H1 (cell line): ENCODE measurements around the gene GID8. TPM values are rescaled to one million over a fixed set of nuclear protein-coding genes. Genes with fewer than 3 reads are reported as not detected.

Experiments used
- CTCF ChIA-PET: fragments of 300-600 bp; sonication (Branson Sonifier 250); formaldehyde crosslinking; loops from one replicate; lab custom pipeline; 2021; ENCODE audit not compliant: partially characterized antibody; lab: Charles Lee
- POLR2A ChIA-PET: fragments of 300-600 bp; sonication (Branson Sonifier 250); formaldehyde crosslinking; loops from one replicate; lab custom pipeline; 2021; ENCODE audit warnings: inconsistent platforms; ENCODE audit not compliant: partially characterized antibody; lab: Charles Lee
- DNase-seq, 2 experiments: peaks; one replicate each; pipeline versions ENCODE4 v3.0.0 to v3.0.0-alpha.2; 2010 to 2022; ENCODE audit warnings: low spot score in 2 of 2, low read depth in 1 of 2, mixed read lengths in 1 of 2
- FAIRE-seq: peaks from 2 replicates; lab custom pipeline; 2011; peaks lifted over from hg19 to GRCh38; lab: Jason Lieb, UNC
- H2AFZ ChIP-seq: 2 replicates; pipeline ENCODE4 v1.8.1; 2012; ENCODE audit warnings: low read length, inconsistent platforms
- H2AK5ac ChIP-seq: 2 replicates; pipeline ENCODE4 v1.6.1; 2013; ENCODE audit warnings: low read depth, low read length
- H2BK120ac ChIP-seq: replicated peaks from 2 replicates; pipeline ENCODE3; 2013; ENCODE audit warnings: low read depth, low read length, inconsistent platforms
- H2BK12ac ChIP-seq: 2 replicates; pipeline ENCODE4 v1.6.1; 2013; ENCODE audit warnings: low read depth, low read length
- H2BK15ac ChIP-seq: 2 replicates; pipeline ENCODE4 v1.6.1; 2013; ENCODE audit warnings: low read length
- H2BK20ac ChIP-seq: 2 replicates; pipeline ENCODE4 v1.6.1; 2013; ENCODE audit warnings: low read length
- H2BK5ac ChIP-seq: 2 replicates; pipeline ENCODE4 v1.6.1; 2013; ENCODE audit warnings: low read depth, low read length
- H3K14ac ChIP-seq: 2 replicates; pipeline ENCODE4 v1.6.1; 2013; ENCODE audit warnings: inconsistent platforms; ENCODE audit not compliant: insufficient read length
- H3K18ac ChIP-seq: 2 replicates; pipeline ENCODE4 v1.6.1; 2013; ENCODE audit warnings: low read length; ENCODE audit errors: extremely low read depth
- H3K23ac ChIP-seq: 2 replicates; pipeline ENCODE4 v1.6.1; 2013; ENCODE audit warnings: inconsistent platforms; ENCODE audit not compliant: insufficient read length
- H3K23me2 ChIP-seq: 2 replicates; pipeline ENCODE4 v1.6.1; 2013; ENCODE audit warnings: low read depth, low read length
- H3K27ac ChIP-seq: 2 replicates; pipeline ENCODE4 v1.6.1; 2011; ENCODE audit warnings: low read depth, low read length, inconsistent platforms
- H3K27me3 ChIP-seq, 4 experiments: replicated peaks in 1 of 4; 1 replicate in 1 of 4; 2 replicates in 3 of 4; pipeline versions ENCODE4 v1.6.1 to v1.8.1; 2011 to 2013; ENCODE audit warnings: low read length in 3 of 4, mild to moderate bottlenecking in 3 of 4, inconsistent platforms in 2 of 4, mixed read lengths in 2 of 4, moderate library complexity in 1 of 4; ENCODE audit not compliant: control insufficient read depth in 3 of 4, insufficient read depth in 3 of 4; ENCODE audit errors: extremely low read depth in 1 of 4
- H3K36me3 ChIP-seq, 4 experiments: 2 replicates each; pipeline versions ENCODE4 v1.6.1 to v1.8.1; 2011 to 2013; ENCODE audit warnings: mild to moderate bottlenecking in 4 of 4, low read length in 3 of 4, moderate library complexity in 2 of 4, control low read depth in 1 of 4, inconsistent platforms in 1 of 4; ENCODE audit not compliant: insufficient read depth in 4 of 4, control insufficient read depth in 2 of 4
- H3K4ac ChIP-seq: replicated peaks from 2 replicates; pipeline ENCODE3; 2013; ENCODE audit warnings: low read length, low read depth, mixed read lengths, inconsistent platforms; ENCODE audit not compliant: insufficient read length
- H3K4me1 ChIP-seq, 4 experiments: replicated peaks in 1 of 4; 1 replicate in 1 of 4; 2 replicates in 3 of 4; pipeline versions ENCODE4 v1.6.1 to v1.8.1; 2011 to 2013; ENCODE audit warnings: low read length in 3 of 4, inconsistent platforms in 2 of 4, mixed read lengths in 1 of 4; ENCODE audit not compliant: insufficient read depth in 4 of 4, control insufficient read depth in 3 of 4
- H3K4me2 ChIP-seq, 2 experiments: 2 replicates each; pipeline versions ENCODE4 v1.6.1 to v1.8.1; 2011 to 2013; ENCODE audit warnings: low read depth in 2 of 2, low read length in 2 of 2, control low read depth in 1 of 2, inconsistent platforms in 1 of 2, mild to moderate bottlenecking in 1 of 2; ENCODE audit not compliant: insufficient read depth in 1 of 2
- H3K4me3 ChIP-seq, 4 experiments: fragments of 200-600, 300-600 bp in 1 of 4; sonication (generic), shearing (Covaris generic), sonication (Bioruptor Twin) in 1 of 4; 2 replicates each; pipeline versions ENCODE4 v1.5.1 to v1.8.1; 2011 to 2016; ENCODE audit warnings: low read length in 4 of 4, low read depth in 3 of 4, control low read depth in 2 of 4, inconsistent platforms in 2 of 4, mild to moderate bottlenecking in 2 of 4, mixed read lengths in 1 of 4, moderate library complexity in 1 of 4; ENCODE audit not compliant: insufficient read depth in 2 of 4; ENCODE audit errors: extremely low read depth in 1 of 4
- H3K56ac ChIP-seq: replicated peaks from 2 replicates; pipeline ENCODE3; 2013; ENCODE audit warnings: low read depth, mild to moderate bottlenecking, mixed read lengths, low read length, inconsistent platforms; ENCODE audit not compliant: insufficient read length
- H3K79me1 ChIP-seq: 2 replicates; pipeline ENCODE4 v1.6.1; 2013; ENCODE audit warnings: low read depth, low read length, control low read depth
- H3K79me2 ChIP-seq, 2 experiments: 2 replicates each; pipeline versions ENCODE4 v1.6.1 to v1.8.1; 2012 to 2013; ENCODE audit warnings: low read length in 2 of 2, mild to moderate bottlenecking in 2 of 2, inconsistent platforms in 1 of 2; ENCODE audit not compliant: insufficient read depth in 2 of 2, control insufficient read depth in 1 of 2
- H3K9ac ChIP-seq, 4 experiments: replicated peaks in 1 of 4; 1 replicate in 1 of 4; 2 replicates in 3 of 4; pipeline versions ENCODE4 v1.6.1 to v1.8.1; 2011 to 2013; ENCODE audit warnings: low read depth in 3 of 4, low read length in 3 of 4, control low read depth in 2 of 4, mild to moderate bottlenecking in 2 of 4, moderate library complexity in 2 of 4, inconsistent platforms in 1 of 4; ENCODE audit errors: extremely low read depth in 1 of 4
- H3K9me3 ChIP-seq, 2 experiments: 2 replicates each; pipeline versions ENCODE4 v1.6.1 to v1.8.1; 2012 to 2013; ENCODE audit warnings: mild to moderate bottlenecking in 2 of 2, moderate library complexity in 2 of 2, control low read depth in 1 of 2, inconsistent platforms in 1 of 2, low read depth in 1 of 2, low read length in 1 of 2, mixed read lengths in 1 of 2; ENCODE audit not compliant: insufficient read depth in 2 of 2
- H4K20me1 ChIP-seq, 2 experiments: replicated peaks in 1 of 2; 2 replicates each; pipeline versions ENCODE3 to v1.8.1; 2011 to 2013; ENCODE audit warnings: inconsistent platforms in 2 of 2, low read length in 2 of 2, mild to moderate bottlenecking in 1 of 2; ENCODE audit not compliant: insufficient read depth in 2 of 2, control insufficient read depth in 1 of 2
- H4K5ac ChIP-seq: 2 replicates; pipeline ENCODE4 v1.6.1; 2013; ENCODE audit warnings: low read length, low read depth, mixed read lengths, inconsistent platforms; ENCODE audit not compliant: insufficient read length
- H4K8ac ChIP-seq: 2 replicates; pipeline ENCODE4 v1.8.0; 2013; ENCODE audit warnings: mild to moderate bottlenecking, moderate library complexity, low read length, inconsistent platforms; ENCODE audit not compliant: insufficient read depth; ENCODE audit errors: extremely low read depth
- H4K91ac ChIP-seq: replicated peaks from 2 replicates; pipeline ENCODE3; 2013; ENCODE audit warnings: low read length, mixed read lengths, inconsistent platforms; ENCODE audit not compliant: insufficient read length
- BCL11A ChIP-seq, 2 experiments: IDR thresholded peaks; one replicate each; pipeline ENCODE4 v1.6.1; 2011; ENCODE audit warnings: low read depth in 2 of 2, low read length in 2 of 2, mild to moderate bottlenecking in 2 of 2
- CREB1 ChIP-seq: IDR thresholded peaks from 2 replicates; pipeline ENCODE4 v1.6.1; 2012; ENCODE audit warnings: inconsistent platforms
- EP300 ChIP-seq, 2 experiments: IDR thresholded peaks; 1 replicate in 1 of 2; 2 replicates in 1 of 2; pipeline ENCODE4 v1.6.1; 2011 to 2012; ENCODE audit warnings: low read depth in 2 of 2, low read length in 2 of 2, mild to moderate bottlenecking in 2 of 2, borderline replicate concordance in 1 of 2, inconsistent platforms in 1 of 2, moderate library complexity in 1 of 2
- GTF2F1 ChIP-seq: IDR thresholded peaks from 2 replicates; pipeline ENCODE4 v1.6.1; 2012; ENCODE audit warnings: low read depth, low read length, improper control_type of control experiment, borderline replicate concordance
- HDAC2 ChIP-seq, 2 experiments: fragments of 300-600 bp in 1 of 2; sonication (generic) in 1 of 2; IDR thresholded peaks; 2 replicates each; pipeline ENCODE4 v1.6.1; 2011 to 2012; ENCODE audit warnings: low read depth in 2 of 2, low read length in 2 of 2, mild to moderate bottlenecking in 2 of 2, moderate library complexity in 2 of 2, borderline replicate concordance in 1 of 2, inconsistent platforms in 1 of 2
- KDM5A ChIP-seq: fragments of 200-600 bp; IDR thresholded peaks from 2 replicates; pipeline ENCODE4 v1.7.1; 2012; ENCODE audit warnings: mild to moderate bottlenecking, low read length, inconsistent platforms, mixed read lengths
- NANOG ChIP-seq: IDR thresholded peaks from 2 replicates; pipeline ENCODE4 v1.6.1; 2011; ENCODE audit warnings: low read length, low read depth, mild to moderate bottlenecking, inconsistent platforms; ENCODE audit not compliant: insufficient read depth, poor library complexity, severe bottlenecking
- RBBP5 ChIP-seq: IDR thresholded peaks from 2 replicates; pipeline ENCODE4 v1.7.1; 2012; ENCODE audit warnings: low read depth, mild to moderate bottlenecking, inconsistent platforms, low read length, moderate library complexity, borderline replicate concordance
- SP4 ChIP-seq: IDR thresholded peaks from 2 replicates; pipeline ENCODE4 v1.6.1; 2012; ENCODE audit warnings: low read length, inconsistent platforms
- SRF ChIP-seq: IDR thresholded peaks from 2 replicates; pipeline ENCODE4 v1.6.1; 2011; ENCODE audit warnings: mild to moderate bottlenecking, low read depth, low read length, moderate library complexity
- YY1 ChIP-seq: IDR thresholded peaks from 2 replicates; pipeline ENCODE4 v1.6.1; 2011; ENCODE audit warnings: low read depth, mild to moderate bottlenecking, low read length
- WGBS, 2 experiments: shearing (Covaris generic) in 1 of 2; methylation state at CpG; one replicate each; pipeline versions ENCODE4 v1.1.6 to v1.1.7; 2013 to 2015; ENCODE audit warnings: low lambda C conversion rate in 2 of 2, mixed read lengths in 2 of 2, inconsistent platforms in 1 of 2, low coverage in 1 of 2, missing lambda C conversion rate in 1 of 2; ENCODE audit not compliant: insufficient replicate concordance in 2 of 2, insufficient coverage in 1 of 2, insufficient read length in 1 of 2; ENCODE audit errors: extremely low coverage in 1 of 2, missing lambda C conversion rate in 1 of 2; 5-methylcytosine and 5-hydroxymethylcytosine counted together
- polyA plus RNA-seq, 7 experiments: library from polyadenylated mRNA; depleted of rRNA in 3 of 7; stranded (reverse) in 5 of 7; unstranded in 2 of 7; fragments of >200 nt in 5 of 7; fragments of 200-250 nt in 2 of 7; gene quantifications; 1 replicate in 5 of 7; 2 replicates in 1 of 7; 4 replicates in 1 of 7; pipeline versions ENCODE4 v1.2.1 to v1.2.3, GENCODE V29; 2011 to 2013; ENCODE audit warnings: missing spikeins in 2 of 7, mixed read lengths in 2 of 7
- total RNA-seq: library from RNA; stranded (reverse); fragmentation: NEBNext Ultra II Directional; extraction: Animal tissue kit (Norgen Biotek cat#: 25700); gene quantifications from 2 replicates; pipeline ENCODE4 v1.2.1, GENCODE V29; 2021
- TF ChIP-seq, protein P1 (sequence below): IDR thresholded peaks from 2 replicates; pipeline ENCODE4 v1.6.1; 2012; ENCODE audit warnings: inconsistent platforms
- TF ChIP-seq, protein P2 (sequence below): IDR thresholded peaks from 2 replicates; pipeline ENCODE4 v1.6.1; 2011; ENCODE audit warnings: low read depth, mild to moderate bottlenecking, low read length; ENCODE audit not compliant: insufficient read depth

GID8 gene
- total and polyA plus RNA-seq, 2 of the 8 experiments (the other 6 are each of a cell fraction or from before 2014, with no cell fraction given), result 39.7 to 72.9 TPM

DNA sequence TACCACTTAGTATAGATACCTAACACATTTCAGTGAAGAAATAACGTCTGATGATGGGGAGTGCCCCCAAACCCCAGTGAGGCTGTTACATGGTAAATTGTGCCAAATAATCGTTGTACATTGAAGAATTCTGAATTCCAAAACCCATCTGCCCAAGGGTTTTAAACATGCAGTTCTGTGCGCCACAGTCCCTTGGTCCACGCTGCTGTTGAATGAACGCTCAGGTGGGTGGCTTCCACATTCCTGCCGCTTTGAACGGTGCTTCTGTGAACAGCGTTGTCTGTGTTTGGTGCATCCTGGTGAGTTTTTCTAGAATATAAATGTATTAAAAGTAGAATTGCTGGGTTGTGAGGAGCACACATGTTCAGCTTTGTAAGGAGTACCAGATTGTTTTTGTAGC is 2.9 kb downstream of the GID8 start:
- WGBS, 2 experiments, result 83% methylated on average over 8 of the region's 8 CpGs; no CpG with 5 or more reads in 1 of the 2 experiments
- no peak overlapping the region for H3K4me2 ChIP-seq

More for the DNA sequence above, 2.9 kb downstream of the GID8 start:
- no peak for TF ChIP-seq RBBP5
- TF ChIP-seq EP300 (IDR thresholded peaks at IDR 0.05; ENCODE audit: borderline replicate concordance in 1 of 2, low read depth in 2 of 2, low read length in 2 of 2), result no peak
- no peak for TF ChIP-seq KDM5A
- no peak for TF ChIP-seq NANOG
- no peak for TF ChIP-seq SP4
- no peak for TF ChIP-seq YY1
- TF ChIP-seq HDAC2 (IDR thresholded peaks at IDR 0.05; ENCODE audit: borderline replicate concordance in 1 of 2, low read depth in 2 of 2, low read length in 2 of 2), result no peak
- TF ChIP-seq, protein P1, sequence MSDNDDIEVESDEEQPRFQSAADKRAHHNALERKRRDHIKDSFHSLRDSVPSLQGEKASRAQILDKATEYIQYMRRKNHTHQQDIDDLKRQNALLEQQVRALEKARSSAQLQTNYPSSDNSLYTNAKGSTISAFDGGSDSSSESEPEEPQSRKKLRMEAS, result no peak
- TF ChIP-seq, protein P2, sequence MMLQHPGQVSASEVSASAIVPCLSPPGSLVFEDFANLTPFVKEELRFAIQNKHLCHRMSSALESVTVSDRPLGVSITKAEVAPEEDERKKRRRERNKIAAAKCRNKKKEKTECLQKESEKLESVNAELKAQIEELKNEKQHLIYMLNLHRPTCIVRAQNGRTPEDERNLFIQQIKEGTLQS, result no peak
- TF ChIP-seq CREB1, result no peak
- TF ChIP-seq GTF2F1, result no peak
- TF ChIP-seq SRF, result no peak
- no peak for TF ChIP-seq BCL11A (IDR thresholded peaks at IDR 0.05; ENCODE audit: low read depth in 2 of 2, low read length in 2 of 2)
- H3K27me3 ChIP-seq, result no peaks in the 10 kb centered on the region
- ChIA-PET CTCF (interaction anchor here (0.9 to 1.3 kb wide), 2 partner anchors 12 to 30 kb away, joined by 3 read pairs; partner anchors contain the start of gene SLC17A9), POLR2A (interaction anchor here (19.4 kb wide), 1 partner anchor 21 kb away, joined by 363 read pairs; the partner anchor contains the start of gene DIDO1)
- no peak overlapping the region for H3K23ac ChIP-seq
- H3K9me3 ChIP-seq, result no peaks in the 10 kb centered on the region
- H3K56ac ChIP-seq, result no peak overlapping the region
- FAIRE-seq, result no peak
- H3K9ac ChIP-seq, result no peak overlapping the region
- no peak overlapping the region for H4K8ac ChIP-seq
- H3K27ac ChIP-seq, result no peak overlapping the region
- H2BK5ac ChIP-seq, result no peak overlapping the region
- peaks cover 26 to 42% (median 32%) of the 10 kb centered on the region in 4 experiments for H3K36me3 ChIP-seq
- H2BK15ac ChIP-seq, result no peak overlapping the region
- no peak overlapping the region for H2AK5ac ChIP-seq
- H3K18ac ChIP-seq, result no peak overlapping the region
- peaks cover 44 to 76% of the 10 kb centered on the region in 2 experiments for H3K79me2 ChIP-seq
- 0 out of 2 replicates have a peak overlapping the region, but pooled peaks have one; percentile 13 for H2BK12ac ChIP-seq
- peaks cover 11% of the 10 kb centered on the region; the same call in 1 of the 2 replicates for H3K23me2 ChIP-seq
- H4K20me1 ChIP-seq, result peaks cover 15 to 20% of the 10 kb centered on the region in 2 experiments
- H3K4me1 ChIP-seq, result peaks cover 0 to 9% (median 2%) of the 10 kb centered on the region in 4 experiments; a peak in 4 of 7 replicates
- H3K14ac ChIP-seq, result no peak overlapping the region
- H3K4me3 ChIP-seq, result no peak overlapping the region
- H2AFZ ChIP-seq, result no peak overlapping the region
- H3K4ac ChIP-seq, result no peak overlapping the region
- H2BK120ac ChIP-seq, result no peak overlapping the region
- DNase-seq, result no peak
- H2BK20ac ChIP-seq, result no peak overlapping the region
- no peak overlapping the region for H4K5ac ChIP-seq
- H4K91ac ChIP-seq, result no peak overlapping the region
- peaks cover 3% of the 10 kb centered on the region for H3K79me1 ChIP-seq
